ENCODE data around the gene PECR.

DNA sequence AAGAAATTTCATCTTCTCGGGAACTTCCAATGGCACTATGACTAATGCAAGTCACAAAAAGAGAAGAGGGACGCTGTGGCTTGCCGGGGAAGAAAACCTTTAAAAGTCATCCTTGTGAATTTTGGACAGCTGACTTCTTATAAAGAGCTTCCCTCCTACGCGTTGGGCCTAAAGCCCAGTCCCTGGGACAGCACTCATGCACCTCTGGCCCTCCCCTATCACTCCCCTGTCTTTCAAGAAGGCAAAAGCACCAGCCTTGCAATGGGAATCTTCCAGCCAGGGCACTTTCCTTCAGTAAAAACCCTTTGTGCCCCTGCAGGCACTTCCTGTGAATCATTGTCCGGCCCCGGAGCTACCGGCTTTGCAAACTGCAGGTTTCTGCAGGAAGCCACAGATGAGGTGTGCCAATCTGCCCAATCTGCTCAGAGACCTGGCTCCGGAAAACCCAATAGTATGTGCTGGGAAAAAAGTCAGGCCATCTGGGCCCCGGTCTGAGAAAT lies 75.4 kb downstream of the PECR start:
- TF ChIP-seq CTCF (conservative IDR thresholded peaks at IDR 0.05): no peak
- TF ChIP-seq ZFX (IDR thresholded peaks at IDR 0.05): no peak

Measured in C4-2B (cell line).